ENCODE results near the gene ZNF92.
"Not testable (repeated sequence)": the region's sequence is repeated elsewhere in the genome, so short reads cannot be mapped to it uniquely, and the experiment has no call there.

Gene ZNF92

DNA sequence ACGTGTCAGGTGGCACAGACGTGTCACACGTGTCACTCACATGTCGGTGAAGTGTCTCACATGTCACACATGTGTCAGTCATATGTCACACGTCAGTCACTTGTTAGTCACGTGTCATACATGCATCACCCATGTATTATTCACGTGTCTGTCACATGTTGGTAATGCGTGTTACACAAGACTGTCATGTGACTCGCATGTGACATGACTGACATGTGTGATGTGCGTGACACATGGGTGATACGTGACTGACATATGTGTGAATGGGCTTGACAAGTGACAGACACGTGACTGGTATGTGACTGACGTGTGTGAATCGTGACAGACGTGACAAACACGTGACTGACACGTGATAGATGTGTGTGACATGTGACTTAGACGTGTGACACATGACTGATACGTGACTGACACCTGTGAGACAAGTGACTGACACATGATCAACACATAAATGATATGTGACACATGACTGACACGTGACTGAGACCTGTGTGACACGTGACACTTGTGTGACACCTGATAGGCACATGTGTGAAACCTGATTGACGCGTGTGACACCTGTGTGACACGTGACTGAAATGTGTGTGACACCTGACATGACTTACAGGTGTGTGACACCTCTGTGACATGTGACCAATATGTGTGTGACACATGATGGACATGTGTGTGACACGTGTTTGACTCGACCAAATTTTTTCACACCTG is 56.1 kb downstream of the ZNF92 start:
- no peak for DNase-seq (ENCODE audit: low spot score)

DNA sequence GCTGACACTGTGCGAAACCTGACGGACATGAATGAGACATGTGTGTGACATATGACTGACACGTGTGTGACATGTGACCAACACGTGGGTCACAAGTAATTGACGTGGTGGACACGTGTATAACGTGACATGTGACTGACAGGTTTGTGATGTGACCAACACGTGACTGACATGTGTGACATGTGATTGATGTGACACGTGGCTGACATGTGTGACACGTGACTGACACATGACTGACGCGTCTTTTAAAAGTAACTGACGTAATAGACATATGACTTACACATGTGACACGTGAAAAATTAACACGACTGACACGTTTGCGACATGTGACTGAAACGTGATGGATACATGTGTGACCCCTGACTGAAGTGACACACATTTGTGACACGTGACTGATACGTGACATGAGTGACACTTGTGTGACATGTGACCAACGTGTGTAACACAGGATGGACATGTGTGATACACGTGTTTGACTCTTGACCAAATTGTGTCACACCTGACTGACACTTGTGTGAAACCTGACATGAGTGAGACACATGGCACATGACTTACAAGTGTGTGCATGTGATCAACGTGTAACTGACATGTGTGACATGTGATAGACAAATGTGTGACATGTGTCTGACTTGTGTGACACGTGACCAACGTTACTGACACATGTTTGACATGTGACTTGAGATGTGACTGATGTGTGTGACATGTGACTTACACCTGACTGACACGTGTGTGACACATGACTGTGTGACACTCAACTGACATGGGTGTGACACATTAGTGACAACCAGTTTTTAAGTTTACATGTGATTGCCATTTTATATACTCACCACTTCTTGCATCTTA is 56.9 kb downstream of the ZNF92 start:
- no peak for DNase-seq (ENCODE audit: low spot score)

DNA sequence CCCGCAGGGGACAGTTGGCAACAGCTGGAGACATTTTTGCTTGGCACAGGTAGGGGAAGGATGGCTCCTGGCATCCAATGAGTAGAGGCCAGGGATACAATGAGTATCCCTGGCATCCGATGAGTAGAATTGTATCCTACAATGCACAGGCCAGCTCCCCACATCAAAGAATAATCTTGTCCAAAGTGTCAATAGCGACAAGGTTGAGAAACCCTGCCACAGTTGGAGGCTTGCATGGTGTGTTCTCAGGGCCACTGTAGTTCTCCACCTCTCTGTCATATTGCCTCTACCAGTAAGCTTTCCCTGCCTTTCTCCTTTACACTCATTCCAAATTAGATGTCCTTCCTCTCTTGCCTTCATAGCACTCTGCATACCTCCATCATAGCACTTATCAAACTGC is 60.7 kb downstream of the ZNF92 start:
- no peak for DNase-seq (ENCODE audit: low spot score)

DNA sequence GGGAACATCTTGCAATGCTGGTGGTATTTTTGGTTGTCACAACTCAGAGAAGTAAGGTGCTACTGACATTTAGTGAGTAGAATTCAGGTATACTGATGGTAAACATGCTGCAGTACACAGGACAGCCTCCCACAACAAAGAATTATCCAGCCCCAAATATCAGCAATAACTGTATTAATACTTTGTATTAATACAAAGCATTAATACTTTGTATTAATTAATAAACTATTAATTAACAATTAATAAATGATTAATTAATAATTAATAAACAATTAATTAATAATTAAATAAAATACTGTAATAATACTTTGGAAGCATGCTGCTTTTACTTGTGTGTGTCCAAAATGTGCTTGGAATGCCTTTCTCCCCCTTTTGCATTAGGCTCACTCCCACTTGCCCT is 62.5 kb downstream of the ZNF92 start:
- DNase-seq (ENCODE audit: low spot score), result no peak

DNA sequence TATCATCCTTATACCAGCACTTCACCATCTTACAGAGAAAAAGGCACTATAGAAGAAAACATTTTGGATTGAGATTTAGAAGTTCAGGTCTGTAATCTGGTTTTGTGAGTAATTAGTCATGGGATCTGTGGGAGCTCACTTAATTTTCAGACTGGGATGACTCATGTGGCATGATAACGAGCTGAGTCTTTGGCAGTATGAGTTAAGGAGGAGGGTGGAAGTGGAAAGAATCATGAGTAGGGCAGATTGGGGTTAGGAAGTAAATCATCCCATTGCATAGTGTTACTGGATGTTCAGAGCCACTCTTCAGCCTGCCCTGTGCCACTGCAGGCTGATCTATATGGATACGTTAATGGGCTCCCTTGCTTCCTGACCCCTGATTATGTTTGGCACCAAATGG is 64.9 kb downstream of the ZNF92 start:
- DNase-seq (ENCODE audit: low spot score), result no peak

DNA sequence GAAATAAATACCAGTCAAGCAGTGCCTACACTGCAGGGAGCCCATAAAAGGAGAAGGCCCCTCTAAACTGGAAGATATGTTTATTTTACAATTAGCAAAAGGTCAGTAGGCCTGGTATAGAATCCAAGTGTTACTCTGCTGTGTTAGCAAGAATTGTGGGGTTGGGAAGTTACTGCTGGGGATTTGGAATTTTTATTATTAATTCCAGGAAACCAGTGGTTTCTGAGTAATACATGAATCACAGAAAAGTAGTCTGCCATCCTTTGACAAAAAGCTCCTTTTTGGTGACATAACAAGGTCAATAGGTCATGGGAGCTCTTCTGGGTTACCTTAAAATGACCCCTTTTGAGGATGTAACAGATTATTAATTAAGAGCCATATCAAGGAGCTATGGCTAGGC is 67.4 kb downstream of the ZNF92 start:
- DNase-seq (ENCODE audit: low spot score), result no peak

- DNase-seq (ENCODE audit: low spot score), result no peak
Measured at GRCh38 chr7:65444205-65444842, 70.7 kb downstream of the ZNF92 start.

DNA sequence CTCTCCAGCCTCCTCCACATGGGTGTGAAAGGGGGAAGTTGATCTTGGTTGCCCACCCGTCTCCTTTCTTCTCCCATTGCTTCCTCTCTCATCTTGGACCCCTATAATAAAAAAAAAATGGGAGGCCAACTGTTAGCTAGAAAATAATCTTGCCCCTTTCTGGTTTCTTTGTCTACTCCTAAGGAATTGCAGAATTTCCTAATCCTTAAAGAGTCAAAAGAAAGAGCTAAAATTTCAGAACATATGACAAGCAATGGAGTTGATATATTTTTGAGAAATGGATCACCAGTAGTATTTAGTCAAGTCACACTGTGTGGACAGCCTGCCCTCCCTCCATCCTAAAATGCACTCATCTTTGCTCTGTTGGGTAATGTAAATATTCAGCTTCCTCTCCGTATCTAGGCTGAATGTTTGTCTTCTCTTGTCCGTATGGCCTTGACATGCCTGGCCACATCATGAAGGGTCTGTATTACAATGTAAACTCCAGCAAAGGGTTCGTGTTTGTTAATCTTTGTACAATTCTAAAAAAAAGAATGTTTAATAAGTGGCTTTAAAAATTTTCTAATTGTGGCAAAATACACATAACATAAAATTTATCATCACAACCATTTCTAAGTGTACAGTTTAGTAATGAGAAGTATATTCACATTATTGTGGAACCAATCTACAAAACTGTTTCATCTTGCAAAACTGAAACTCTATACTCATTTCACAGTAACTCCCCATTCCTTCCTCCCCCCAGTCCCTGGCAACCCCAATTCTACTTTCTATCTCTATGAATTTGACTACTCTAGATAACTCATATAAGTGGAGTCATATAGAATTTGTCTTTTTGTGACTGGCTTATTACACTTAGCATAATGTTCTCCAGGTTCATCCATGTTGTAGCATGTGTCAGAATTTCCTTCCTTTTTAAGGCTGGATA is 71.5 kb downstream of the ZNF92 start:
- no peak for DNase-seq (ENCODE audit: low spot score)

GRCh38 chr7:65447041-65447440 is 73.4 kb downstream of the ZNF92 start:
- not testable (repeated sequence) for DNase-seq (ENCODE audit: low spot score)

GRCh38 chr7:65448816-65449504 is 75.3 kb downstream of the ZNF92 start:
- DNase-seq (ENCODE audit: low spot score), result no peak

- DNase-seq (ENCODE audit: low spot score), result no peak
Measured at GRCh38 chr7:65449505-65449852, 75.8 kb downstream of the ZNF92 start.
